Skeletal muscle satellite cell (primary cell): ENCODE data around the gene TNFRSF8.
A peak's percentile ranks its signal among the peaks of the same experiment; 100 is the strongest.

Source experiments
- H3K27me3 ChIP-seq: 2 replicates; pipeline ENCODE4 v1.7.0; 2013; ENCODE audit warnings: low read length; ENCODE audit not compliant: control insufficient read depth, insufficient read depth
- H3K36me3 ChIP-seq: 2 replicates; pipeline ENCODE4 v1.7.0; 2013; ENCODE audit warnings: mild to moderate bottlenecking, control low read depth, low read length; ENCODE audit not compliant: insufficient read depth
- H3K4me1 ChIP-seq: 2 replicates; pipeline ENCODE4 v1.7.0; 2013; ENCODE audit warnings: low read length; ENCODE audit not compliant: control insufficient read depth, insufficient read depth
- H3K4me2 ChIP-seq: 2 replicates; pipeline ENCODE4 v1.7.0; 2013; ENCODE audit warnings: mild to moderate bottlenecking, low read length
- H3K4me3 ChIP-seq: 2 replicates; pipeline ENCODE4 v1.7.0; 2013; ENCODE audit warnings: low read length
- H3K9ac ChIP-seq: 2 replicates; pipeline ENCODE4 v1.7.0; 2013; ENCODE audit warnings: mild to moderate bottlenecking, low read depth, low read length, moderate library complexity
- H3K9me3 ChIP-seq: replicated peaks from 2 replicates; pipeline ENCODE4 v1.7.0; 2013; ENCODE audit warnings: mild to moderate bottlenecking, control low read depth, low read length

Gene TNFRSF8

GRCh38 chr1:12055259-12055658 is 7.8 kb upstream of the TNFRSF8 start:
- Histone ChIP-seq H3K4me1 (peaks cover 8% of the 10 kb centered on the region), H3K9me3 (no peaks in the 10 kb centered on the region), H3K9ac (no peak overlapping the region), H3K36me3 (no peaks in the 10 kb centered on the region), H3K4me3 (no peak overlapping the region), H3K4me2 (no peak overlapping the region), H3K27me3 (peaks cover 15% of the 10 kb centered on the region)

GRCh38 chr1:12056331-12056841 is 6.7 kb upstream of the TNFRSF8 start:
- Histone ChIP-seq H3K27me3 (peaks cover 20% of the 10 kb centered on the region), H3K9ac (no peak overlapping the region), H3K4me2 (no peak overlapping the region), H3K4me3 (no peak overlapping the region), H3K9me3 (no peaks in the 10 kb centered on the region), H3K36me3 (no peaks in the 10 kb centered on the region), H3K4me1 (peaks cover 8% of the 10 kb centered on the region)

DNA sequence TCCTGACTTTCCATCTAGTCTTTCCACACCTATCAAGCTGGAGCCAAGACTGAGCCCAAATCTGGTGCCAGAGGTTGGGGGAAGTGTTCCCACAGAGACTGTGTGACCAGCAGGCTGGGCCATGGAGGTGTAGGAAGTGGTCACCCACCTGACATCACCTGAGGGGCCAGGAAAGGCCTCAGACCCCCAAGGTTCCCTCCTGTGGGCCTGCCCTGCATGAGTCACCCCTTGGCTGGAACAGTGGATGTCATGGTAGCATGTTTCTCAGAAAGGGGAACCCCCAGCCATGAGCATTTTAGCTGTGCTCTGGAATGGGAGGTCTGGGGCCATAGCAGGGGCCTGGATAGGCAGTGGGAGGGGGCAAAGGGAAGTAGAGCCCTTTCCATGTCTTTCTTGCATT is 5.7 kb upstream of the TNFRSF8 start:
- Histone ChIP-seq H3K4me3 (no peak overlapping the region), H3K4me2 (no peak overlapping the region), H3K9me3 (no peaks in the 10 kb centered on the region), H3K36me3 (no peaks in the 10 kb centered on the region), H3K27me3 (peaks cover 26% of the 10 kb centered on the region), H3K4me1 (peaks cover under 1% of the 10 kb centered on the region), H3K9ac (no peak overlapping the region)

DNA sequence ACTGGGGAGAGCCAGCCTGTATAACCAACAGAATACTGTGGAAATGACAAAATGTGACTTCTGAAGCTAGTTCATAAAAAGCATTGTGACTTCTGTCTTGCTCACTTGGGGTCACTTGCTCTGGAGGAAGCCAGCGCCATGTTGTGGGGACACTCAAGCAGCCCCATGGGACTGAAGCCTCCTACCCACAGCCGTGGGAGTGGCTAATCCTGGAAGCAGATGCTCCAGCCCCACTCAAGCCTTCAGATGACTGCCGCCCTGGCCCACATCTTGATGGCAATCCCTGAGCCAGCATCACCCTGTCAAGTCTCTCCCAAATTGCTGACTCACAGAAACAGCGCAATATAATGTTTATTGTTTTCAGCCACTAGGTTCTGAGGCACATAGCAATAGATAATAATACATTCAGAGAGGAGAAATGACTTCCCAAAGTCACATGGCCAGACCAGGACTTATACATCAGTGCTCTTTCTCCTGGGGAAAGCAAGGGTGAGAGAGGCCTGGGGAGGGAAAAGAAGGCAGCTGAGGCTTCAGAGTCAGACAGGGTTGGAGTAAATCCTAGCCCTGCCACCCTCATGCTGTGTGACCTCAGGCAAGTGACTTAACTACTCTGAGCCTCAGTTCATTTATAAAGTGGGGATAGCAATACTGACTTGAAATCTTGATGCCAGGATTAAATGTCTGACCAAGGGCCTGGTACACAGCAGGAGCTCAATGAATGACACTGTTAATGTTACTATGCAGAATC is 5.0 kb upstream of the TNFRSF8 start:
- H3K9ac ChIP-seq: no peak overlapping the region
- H3K9me3 ChIP-seq: no peaks in the 10 kb centered on the region
- H3K4me3 ChIP-seq: no peak overlapping the region
- no peaks in the 10 kb centered on the region for H3K4me1 ChIP-seq
- H3K36me3 ChIP-seq: no peaks in the 10 kb centered on the region
- H3K4me2 ChIP-seq: no peak overlapping the region
- H3K27me3 ChIP-seq: peaks cover 31% of the 10 kb centered on the region

- Histone ChIP-seq H3K4me2 (no peak overlapping the region), H3K9me3 (no peaks in the 10 kb centered on the region), H3K27me3 (peaks cover 43% of the 10 kb centered on the region), H3K4me3 (no peak overlapping the region), H3K36me3 (no peaks in the 10 kb centered on the region), H3K9ac (no peak overlapping the region), H3K4me1 (no peaks in the 10 kb centered on the region)
These were observed 3.9 kb upstream of the TNFRSF8 start for GRCh38 chr1:12059226-12059625.

- H3K9ac ChIP-seq: no peak overlapping the region
- no peaks in the 10 kb centered on the region for H3K9me3 ChIP-seq
- peaks cover 49% of the 10 kb centered on the region for H3K27me3 ChIP-seq
- H3K4me2 ChIP-seq: no peak overlapping the region
- no peaks in the 10 kb centered on the region for H3K36me3 ChIP-seq
- H3K4me3 ChIP-seq: no peak overlapping the region
- H3K4me1 ChIP-seq: no peaks in the 10 kb centered on the region
These were observed 3.2 kb upstream of the TNFRSF8 start for GRCh38 chr1:12059722-12060464.

DNA sequence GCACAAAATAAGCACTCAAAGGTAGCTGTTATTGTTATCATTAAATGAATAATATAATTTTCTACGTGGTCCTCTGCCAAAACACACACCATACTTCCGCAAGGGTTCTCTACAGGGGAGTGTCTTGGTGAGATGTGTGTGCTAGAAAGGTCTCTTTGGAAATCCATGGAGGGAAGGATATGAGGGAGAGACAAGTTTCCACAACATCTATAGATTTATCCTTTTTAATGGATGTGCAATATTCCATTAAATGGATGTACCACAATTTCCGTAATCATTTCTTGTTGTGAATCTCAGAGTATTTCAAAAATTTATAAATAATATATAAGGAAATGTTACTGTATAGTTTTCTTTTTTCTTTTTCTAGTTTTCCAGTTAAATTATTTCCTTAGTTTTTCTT is 2.6 kb upstream of the TNFRSF8 start:
- Histone ChIP-seq H3K9ac (no peak overlapping the region), H3K9me3 (no peaks in the 10 kb centered on the region), H3K4me2 (no peak overlapping the region), H3K4me1 (no peaks in the 10 kb centered on the region), H3K4me3 (no peak overlapping the region), H3K27me3 (peaks cover 53% of the 10 kb centered on the region), H3K36me3 (no peaks in the 10 kb centered on the region)

DNA sequence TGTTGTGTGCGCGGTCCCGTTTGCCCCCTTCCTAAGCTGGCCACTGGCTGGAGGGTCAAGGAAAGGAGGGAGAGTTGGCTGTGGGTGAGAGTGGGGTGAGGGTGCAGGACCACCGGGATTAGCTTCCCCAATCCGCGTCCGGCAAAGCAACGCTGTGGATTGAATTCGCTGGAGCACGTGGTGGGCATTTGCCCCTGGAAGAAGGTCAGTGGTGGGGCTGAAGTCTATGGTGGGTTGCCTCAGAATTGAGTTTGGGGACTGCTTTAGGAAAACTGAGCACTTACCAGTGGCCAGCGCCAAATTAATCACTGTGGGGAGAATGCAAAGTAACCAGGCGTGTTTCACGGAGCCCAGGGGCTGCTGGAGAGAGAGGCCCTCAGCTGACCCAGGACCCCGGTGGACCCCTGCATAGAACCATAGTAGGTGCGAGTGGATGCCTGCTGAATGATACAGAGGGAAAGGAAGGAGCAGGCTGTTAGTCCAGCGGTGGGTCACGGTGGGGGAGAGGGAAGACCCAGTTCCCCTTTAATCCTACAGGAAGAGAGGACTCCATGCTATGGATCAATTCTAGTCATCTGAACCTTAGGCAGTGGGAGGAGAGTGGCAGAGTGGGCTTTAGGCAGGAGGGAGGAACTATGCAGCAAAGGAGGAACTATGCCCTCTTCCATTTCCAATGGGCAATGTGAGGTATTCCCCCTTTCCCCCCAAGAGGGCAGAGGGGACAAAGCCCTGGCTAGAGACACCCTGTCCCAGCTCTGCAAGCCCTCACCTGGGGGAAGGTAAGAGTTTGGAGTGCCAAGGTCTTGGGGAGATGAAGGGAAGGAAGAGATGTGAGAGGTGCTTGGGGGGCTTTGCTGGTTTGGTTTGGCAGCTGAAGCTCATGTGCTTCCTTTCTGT is 1.2 kb downstream of the TNFRSF8 start:
- Histone ChIP-seq H3K4me1 (peaks cover 6% of the 10 kb centered on the region), H3K9ac (no peak overlapping the region), H3K9me3 (no peaks in the 10 kb centered on the region), H3K4me3 (no peak overlapping the region), H3K4me2 (no peak overlapping the region), H3K36me3 (no peaks in the 10 kb centered on the region), H3K27me3 (peaks cover 61% of the 10 kb centered on the region)

DNA sequence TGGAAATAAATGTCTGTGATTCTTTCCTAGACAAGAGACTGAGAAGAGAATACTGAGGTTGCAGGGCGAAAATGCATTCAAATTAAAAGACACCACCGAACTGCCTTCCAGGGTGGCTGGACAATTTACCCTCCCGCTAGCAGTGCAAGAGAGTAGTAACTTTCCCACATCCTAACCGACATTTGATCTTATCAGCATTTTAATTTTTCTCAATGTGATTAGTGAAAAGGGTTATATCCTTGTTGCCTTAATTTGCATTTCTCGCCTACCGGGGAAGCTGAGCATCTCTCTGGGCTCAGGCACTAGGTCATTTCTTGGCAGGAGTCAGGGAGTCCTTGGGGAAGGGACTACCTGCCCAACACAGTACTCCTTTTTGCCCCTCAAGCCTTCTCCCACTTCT is 2.8 kb downstream of the TNFRSF8 start:
- H3K36me3 ChIP-seq: no peaks in the 10 kb centered on the region
- H3K9me3 ChIP-seq: no peaks in the 10 kb centered on the region
- H3K4me2 ChIP-seq: no peak overlapping the region
- H3K9ac ChIP-seq: no peak overlapping the region
- H3K27me3 ChIP-seq: peaks cover 56% of the 10 kb centered on the region
- H3K4me3 ChIP-seq: no peak overlapping the region
- H3K4me1 ChIP-seq: peaks cover 6% of the 10 kb centered on the region

DNA sequence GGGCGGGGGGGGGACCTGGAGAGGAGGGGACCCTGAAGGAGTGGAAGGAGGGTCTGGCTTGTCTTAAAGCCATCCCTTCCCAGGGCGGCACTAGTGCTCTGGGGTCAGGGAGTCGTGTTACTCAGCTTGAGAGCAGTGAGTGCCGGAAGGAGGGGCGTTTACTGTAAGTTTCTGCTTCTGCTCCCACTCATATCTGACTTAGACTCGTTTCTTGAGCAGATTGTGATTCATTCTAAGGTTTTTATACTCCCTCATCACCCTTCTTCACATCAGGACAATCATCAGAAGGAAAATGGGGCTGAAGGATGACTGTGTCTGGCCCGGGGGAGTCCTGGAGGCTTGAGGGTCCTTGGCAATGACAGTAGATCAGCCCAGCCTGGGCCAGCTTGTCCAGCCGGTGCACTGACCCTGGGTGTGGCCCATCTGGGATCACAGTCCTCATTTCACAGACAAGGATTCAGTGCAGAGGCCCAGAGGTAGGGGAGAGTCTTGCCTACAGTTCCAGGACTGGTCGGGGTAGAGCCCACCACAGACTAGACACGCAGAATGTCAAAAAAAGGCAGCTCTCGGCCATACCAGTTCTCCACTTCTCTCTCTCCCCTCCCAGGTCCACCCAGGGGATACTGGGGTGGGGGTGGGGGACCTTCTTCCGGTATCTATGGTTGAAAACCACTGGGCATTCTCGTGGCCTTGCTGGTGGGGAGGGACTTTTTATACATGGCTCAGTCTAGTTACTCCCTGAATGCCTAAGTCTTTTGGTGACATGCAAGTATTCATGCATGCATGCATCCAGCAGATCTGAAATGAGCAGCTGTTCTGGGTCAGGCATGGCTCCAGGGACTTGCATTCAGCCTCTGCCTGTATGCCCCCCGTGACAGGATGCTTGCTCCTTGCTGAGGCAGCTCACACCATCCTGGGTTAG is 5.1 kb downstream of the TNFRSF8 start:
- Histone ChIP-seq H3K36me3 (no peaks in the 10 kb centered on the region), H3K4me1 (peaks cover 6% of the 10 kb centered on the region), H3K4me3 (no peak overlapping the region), H3K4me2 (peak overlapping the region; percentile 40), H3K27me3 (peaks cover 56% of the 10 kb centered on the region), H3K9me3 (no peaks in the 10 kb centered on the region), H3K9ac (no peak overlapping the region)
